Measurements from ENCODE around the gene SPATA31C1. TPM values are rescaled to one million over a fixed set of nuclear protein-coding genes. Genes with fewer than 3 reads are reported as not detected.

Gene SPATA31C1
- not detected in 2 replicates for total RNA-seq

DNA sequence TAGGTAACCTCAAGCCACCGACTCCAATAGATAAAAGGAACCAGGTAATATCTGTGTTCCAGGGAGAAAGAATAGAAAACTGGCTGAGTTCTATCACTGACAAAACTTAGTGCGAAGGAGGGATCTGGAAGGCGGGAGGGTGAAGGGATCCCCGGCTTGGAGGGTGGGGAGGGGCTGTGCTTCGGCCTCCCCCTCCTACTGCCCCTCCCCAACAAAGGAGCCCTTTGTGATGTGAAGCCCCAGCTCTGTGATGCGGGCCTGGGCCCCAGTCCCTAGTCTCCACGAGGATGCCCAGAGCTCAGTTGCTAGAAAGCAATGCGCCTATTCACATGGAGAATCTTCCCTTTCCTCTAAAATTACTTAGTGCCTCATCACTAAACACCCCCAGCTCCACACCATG is at the start of gene SPATA31C1:
SPATA31C1 (plus strand) TSS at position 301 of the 400 bp plus-strand sequence.

DNA sequence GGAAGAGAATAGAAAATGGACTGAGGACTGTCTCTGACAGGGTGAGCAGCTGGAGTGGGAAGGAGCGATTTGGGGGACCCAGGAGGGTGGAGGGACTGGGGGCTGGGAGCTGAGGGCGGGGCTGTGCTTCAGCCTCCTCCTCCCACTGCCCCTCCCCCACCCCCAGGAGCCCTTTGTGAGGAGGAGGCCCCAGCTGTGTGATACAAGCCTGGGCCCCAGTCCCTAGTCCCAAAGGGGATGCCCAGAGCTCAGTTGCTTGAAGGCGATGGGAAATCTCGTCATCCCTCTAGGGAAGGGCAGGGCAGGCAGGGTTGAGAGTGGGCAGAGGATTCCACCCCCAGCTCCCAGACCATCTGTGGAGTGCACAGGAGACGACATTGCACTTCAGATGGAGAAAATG is 35.1 kb upstream of the SPATA31C1 start, which contains the start of gene SPATA31E1:
SPATA31E1 (plus strand) TSS at position 251 of the 400 bp plus-strand sequence; CDS start at position 266, 15 bp downstream.

Other genes with a start within 250 kb of the SPATA31C1 start
- gene CTSL, start 191.8 kb upstream of the SPATA31C1 start, total RNA-seq: 658 and 701 TPM in 2 replicates
- not detected in 2 replicates for gene SPATA31E1, start 35.1 kb upstream of the SPATA31C1 start, total RNA-seq
- 1.5 and 4.4 TPM in 2 replicates for gene CDK20, start 56.6 kb downstream of the SPATA31C1 start, total RNA-seq
- not detected in 2 replicates for gene SPATA31C2, start 220.5 kb downstream of the SPATA31C1 start, total RNA-seq